WI38 (cell line): Measurements from ENCODE around the gene DOCK11.
A peak's percentile ranks its signal among the peaks of the same experiment; 100 is the strongest.

ENCODE experiments used
- H3K4me3 ChIP-seq: 2 replicates; pipeline ENCODE4 v1.5.1; 2011; ENCODE audit warnings: low read depth, mild to moderate bottlenecking, control low read depth, low read length
- CTCF ChIP-seq: IDR thresholded peaks from 2 replicates; pipeline ENCODE4 v1.5.1; 2012; ENCODE audit warnings: low read depth, mild to moderate bottlenecking, control low read depth, low read length

The DOCK11 gene

GRCh38 chrX:118536204-118536603 lies 40.6 kb downstream of the DOCK11 start:
- H3K4me3 ChIP-seq = no peak overlapping the region
- no peak for TF ChIP-seq CTCF

- no peak overlapping the region; the same call in 1 of the 2 replicates for H3K4me3 ChIP-seq
- peak; percentile 33 for TF ChIP-seq CTCF
Measured at GRCh38 chrX:118536687-118537461, 41.3 kb downstream of the DOCK11 start.

GRCh38 chrX:118538386-118538785 lies 42.8 kb downstream of the DOCK11 start:
- H3K4me3 ChIP-seq = no peak overlapping the region
- TF ChIP-seq CTCF = no peak

GRCh38 chrX:118540342-118540741 lies 44.7 kb downstream of the DOCK11 start:
- TF ChIP-seq CTCF = no peak
- H3K4me3 ChIP-seq = no peak overlapping the region

- no peak overlapping the region for H3K4me3 ChIP-seq
- TF ChIP-seq CTCF = no peak
Measured at GRCh38 chrX:118541482-118541881, 45.9 kb downstream of the DOCK11 start.

- TF ChIP-seq CTCF = no peak
- no peak overlapping the region for H3K4me3 ChIP-seq
Measured at GRCh38 chrX:118545510-118545909, 49.9 kb downstream of the DOCK11 start.

- no peak overlapping the region for H3K4me3 ChIP-seq
- no peak for TF ChIP-seq CTCF
Measured at GRCh38 chrX:118548841-118549240, 53.2 kb downstream of the DOCK11 start.
